Measurements from ENCODE around the gene CYP27C1.

- TF ChIP-seq POLR2A (IDR thresholded peaks at IDR 0.05) = no peak
- no peak for TF ChIP-seq CTCF (IDR thresholded peaks at IDR 0.05)
- TF ChIP-seq EP300 (IDR thresholded peaks at IDR 0.05) = no peak
- TF ChIP-seq POLR2AphosphoS5 (IDR thresholded peaks at IDR 0.05) = no peak
Measured at GRCh38 chr2:127179766-127180165, 40.3 kb downstream of the CYP27C1 start.
